Dermis microvascular lymphatic vessel endothelial cell (primary cell): ENCODE measurements around the gene ENAH. TPM values are rescaled to one million over a fixed set of nuclear protein-coding genes. Genes with fewer than 3 reads are reported as not detected.

Experiments used
- DNase-seq, 2 donors: peaks; one replicate each; pipeline versions ENCODE4 v3.0.0 to v3.0.0-alpha.2; 2010; ENCODE audit warnings: low read depth in 2 of 2
- total RNA-seq: library from RNA; depleted of rRNA; stranded (reverse); fragments of >200 nt; gene quantifications from 2 replicates; pipeline ENCODE4 v1.2.1, GENCODE V29; 2014

ENAH gene
- total RNA-seq, 1 donor from 2014 or later: 17.7 TPM

DNA sequence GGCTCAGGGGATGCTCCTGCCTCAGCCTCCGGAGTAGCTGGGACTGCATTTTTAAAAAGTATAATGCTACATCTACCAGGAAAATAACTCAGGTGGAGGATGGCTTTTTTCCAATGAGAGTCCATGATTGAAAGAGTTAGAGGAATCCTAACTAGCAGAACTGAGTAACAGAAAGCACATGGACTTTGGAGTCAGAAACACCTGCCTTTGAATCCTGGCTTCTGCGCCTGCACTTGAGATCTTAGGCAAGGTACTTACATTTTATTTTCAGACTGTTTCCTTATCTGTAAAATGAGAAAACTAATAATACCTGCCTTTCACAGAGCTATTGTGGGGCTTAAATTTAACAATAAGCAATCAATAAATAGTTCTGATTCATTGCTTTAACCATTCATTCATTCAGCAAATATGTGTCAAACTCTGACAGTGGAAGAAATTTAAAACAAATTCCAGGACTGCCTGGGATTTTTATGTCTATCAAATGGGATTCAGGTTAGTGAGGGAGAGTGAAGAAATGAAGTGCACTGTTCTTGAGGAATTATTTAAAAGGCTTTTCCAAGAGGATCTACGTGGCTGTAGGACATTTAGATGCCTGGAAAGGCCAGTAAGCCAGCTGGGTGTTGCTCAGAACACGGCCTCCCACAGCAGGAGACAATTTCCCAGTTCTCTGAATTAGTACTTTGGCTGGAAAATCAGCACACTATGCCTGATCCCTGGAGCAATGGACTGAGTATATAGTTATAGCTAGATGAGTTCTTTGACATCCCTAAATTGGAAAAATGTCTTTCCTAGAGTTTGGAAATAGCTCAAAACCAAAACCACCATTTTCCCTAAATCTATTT is 212.3 kb downstream of the ENAH start:
- DNase-seq: no peak

DNA sequence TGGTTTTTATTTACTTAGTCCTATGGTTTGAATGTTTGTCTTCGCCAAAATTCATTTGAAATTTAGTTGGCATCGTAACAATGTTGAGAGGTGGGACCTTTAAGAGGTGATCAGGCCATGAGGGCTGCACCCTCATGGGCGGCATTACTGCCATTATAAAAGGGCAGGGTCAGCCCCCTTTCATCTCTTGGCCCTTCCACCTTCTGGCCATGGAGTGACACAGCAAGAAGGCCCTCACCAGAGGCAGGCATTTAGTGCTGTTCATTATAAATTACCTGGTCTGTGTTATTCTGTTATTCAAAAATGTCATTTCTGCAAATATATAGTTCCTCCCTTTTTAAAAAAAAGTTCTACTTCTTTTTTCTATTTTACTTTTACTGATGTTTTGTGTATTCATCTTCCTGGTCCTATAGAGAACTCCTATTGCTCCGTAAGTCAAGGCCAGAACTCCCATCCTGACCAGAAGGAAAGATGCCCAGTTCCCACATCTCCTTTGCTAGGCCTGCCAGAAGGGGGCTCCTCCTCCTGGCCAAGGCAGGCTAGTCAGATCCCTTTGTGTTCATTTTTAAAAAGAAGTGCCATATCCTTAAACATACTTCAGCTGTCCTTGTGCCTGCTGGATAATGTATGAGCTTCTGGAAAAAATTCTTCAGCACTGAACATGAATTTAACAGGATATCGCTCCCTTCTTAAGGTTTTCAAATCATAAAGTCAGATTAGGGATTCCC is 215.0 kb downstream of the ENAH start:
- DNase-seq: peak in 1 of 2 donors; percentile 50

Other genes with a start within 250 kb of the ENAH start
- 122 and 124 TPM in 2 replicates for gene LBR, start 225.1 kb downstream of the ENAH start, total RNA-seq
- 170 and 199 TPM in 2 replicates for gene SRP9, start 124.7 kb upstream of the ENAH start, total RNA-seq
- gene EPHX1, start 157.0 kb upstream of the ENAH start, total RNA-seq: 35.6 and 82.8 TPM in 2 replicates
- 3.6 and 6.4 TPM in 2 replicates for gene TMEM63A, start 229.3 kb upstream of the ENAH start, total RNA-seq
- not detected in 2 replicates for gene LEFTY1, start 236.0 kb upstream of the ENAH start, total RNA-seq